Endothelial cell of umbilical vein (primary cell): ENCODE results near the gene TMEM158. TPM values are rescaled to one million over a fixed set of nuclear protein-coding genes. Genes with fewer than 3 reads are reported as not detected.

Source experiments
- BruUV-seq: library from RNA; stranded (reverse); fragments of 400-500 nt; replicated peaks from 2 replicates; lab custom pipeline; 2021; lab: Mats Ljungman, UMichigan
- CTCF ChIA-PET: fragments of 300-600, 350-600 bp; sonication (Branson Sonifier 250); formaldehyde crosslinking; loops from one replicate; lab custom pipeline; 2021; ENCODE audit warnings: antibody characterized with exemption, inconsistent platforms; lab: Charles Lee
- POLR2A ChIA-PET: fragments of 300-600, 350-600 bp; sonication (Branson Sonifier 250); formaldehyde crosslinking; loops from one replicate; lab custom pipeline; 2021; ENCODE audit warnings: antibody characterized with exemption, inconsistent platforms; lab: Charles Lee
- DNase-seq: peaks from one replicate; pipeline ENCODE4 v3.0.0-alpha.2; 2011; ENCODE audit warnings: low read depth, low spot score
- FAIRE-seq: peaks from 2 replicates; lab custom pipeline; 2011; peaks lifted over from hg19 to GRCh38; lab: Jason Lieb, UNC
- H2AFZ ChIP-seq: 2 replicates; pipeline ENCODE4 v1.6.0; 2012; ENCODE audit warnings: low read depth, low read length, control low read depth, inconsistent platforms
- H3K27ac ChIP-seq: 2 replicates; pipeline ENCODE4 v1.5.1; 2011; ENCODE audit warnings: low read depth, mild to moderate bottlenecking, control low read depth, low read length, moderate library complexity; ENCODE audit not compliant: insufficient read depth
- H3K27me3 ChIP-seq, 2 experiments: 2 replicates each; pipeline versions ENCODE4 v1.6.0 to v1.6.1; 2011; ENCODE audit warnings: low read length in 2 of 2, mixed read lengths in 1 of 2; ENCODE audit not compliant: control insufficient read depth in 2 of 2, insufficient read depth in 2 of 2
- H3K36me3 ChIP-seq, 2 experiments: 2 replicates in 1 of 2; 3 replicates in 1 of 2; pipeline ENCODE4 v1.5.1; 2011; ENCODE audit warnings: low read length in 2 of 2, mild to moderate bottlenecking in 1 of 2, moderate library complexity in 1 of 2; ENCODE audit not compliant: control insufficient read depth in 2 of 2, insufficient read depth in 2 of 2; ENCODE audit errors: extremely low read depth in 1 of 2
- H3K4me1 ChIP-seq: 3 replicates; pipeline ENCODE4 v1.5.1; 2011; ENCODE audit warnings: mild to moderate bottlenecking, low read length; ENCODE audit not compliant: control insufficient read depth, insufficient read depth; ENCODE audit errors: extremely low read depth
- H3K4me2 ChIP-seq: 2 replicates; pipeline ENCODE4 v1.6.1; 2011; ENCODE audit warnings: low read length, control low read depth, mixed read lengths; ENCODE audit not compliant: insufficient read depth
- H3K4me3 ChIP-seq, 3 experiments: fragments of 200-600 bp in 1 of 3; sonication (generic), shearing (Covaris generic) in 1 of 3; replicated peaks in 1 of 3; 2 replicates each; pipeline ENCODE4 v1.5.1; 2011 to 2016; ENCODE audit warnings: control low read depth in 3 of 3, low read length in 3 of 3, mild to moderate bottlenecking in 2 of 3, inconsistent platforms in 1 of 3, low read depth in 1 of 3, moderate library complexity in 1 of 3; ENCODE audit not compliant: insufficient read depth in 1 of 3
- H3K79me2 ChIP-seq: 2 replicates; pipeline ENCODE4 v1.6.0; 2012; ENCODE audit warnings: low read length, inconsistent platforms; ENCODE audit not compliant: control insufficient read depth, insufficient read depth
- H3K9ac ChIP-seq: replicated peaks from 2 replicates; pipeline ENCODE3; 2011; ENCODE audit warnings: low read length, control low read depth; ENCODE audit not compliant: insufficient read depth; ENCODE audit errors: extremely low read depth
- H3K9me1 ChIP-seq: replicated peaks from 3 replicates; pipeline ENCODE4 v1.6.0; 2011; ENCODE audit warnings: mild to moderate bottlenecking, low read length; ENCODE audit not compliant: control insufficient read depth, insufficient read depth; ENCODE audit errors: extremely low read depth
- H3K9me3 ChIP-seq: replicated peaks from 2 replicates; pipeline ENCODE4 v1.5.1; 2012; ENCODE audit warnings: low read length, inconsistent platforms; ENCODE audit not compliant: control insufficient read depth, insufficient read depth
- H4K20me1 ChIP-seq: replicated peaks from 2 replicates; pipeline ENCODE3; 2011; ENCODE audit warnings: mild to moderate bottlenecking, low read length; ENCODE audit not compliant: control insufficient read depth, insufficient read depth; ENCODE audit errors: extremely low read depth
- GATA2 ChIP-seq: IDR thresholded peaks from 2 replicates; pipeline ENCODE4 v1.7.0; 2011; ENCODE audit warnings: low read depth, mild to moderate bottlenecking, moderate library complexity, mixed read lengths, low read length; ENCODE audit not compliant: insufficient read length, insufficient read depth
- JUN ChIP-seq: IDR thresholded peaks from 2 replicates; pipeline ENCODE4 v1.6.1; 2011; ENCODE audit warnings: borderline replicate concordance, low read depth; ENCODE audit not compliant: insufficient read length, insufficient read depth
- MAX ChIP-seq: IDR thresholded peaks from 2 replicates; pipeline ENCODE4 v1.6.1; 2011; ENCODE audit not compliant: insufficient read depth, insufficient read length
- POLR2AphosphoS5 ChIP-seq: IDR thresholded peaks from 2 replicates; pipeline ENCODE4 v1.6.1; 2012; ENCODE audit warnings: low read depth, mild to moderate bottlenecking, control low read depth, low read length, moderate library complexity; ENCODE audit not compliant: insufficient read depth
- dilution Hi-C: fragments of 300-500 bp; cut with MboI; formaldehyde crosslinking; loops from one replicate; pipeline ENCODE4 v1.15.0; 2019; ENCODE audit warnings: low sequenced_read_pairs; ENCODE audit not compliant: extremely low pct_ligation_motif_present
- intact Hi-C: fragments of 100-400 bp; cut with micrococcal nuclease; formaldehyde crosslinking; loops from one replicate; pipeline ENCODE4 v1.10.0; 2022
- polyA plus RNA-seq, 4 experiments: library from polyadenylated mRNA; depleted of rRNA in 3 of 4; stranded (reverse) in 3 of 4; unstranded in 1 of 4; fragments of >200 nt; gene quantifications; 2 replicates each; pipeline versions ENCODE4 v1.2.1 to v1.2.3, GENCODE V29; 2011 to 2012; ENCODE audit warnings: missing spikeins in 1 of 4
- total RNA-seq: library from RNA; stranded (reverse); gene quantifications from 2 replicates; pipeline ENCODE4 v1.2.3, GENCODE V29; 2021
- TF ChIP-seq, protein P1 (sequence below), 2 donors: IDR thresholded peaks; 1 replicate in 1 of 2; 2 replicates in 1 of 2; pipeline ENCODE4 v1.5.1; 2011; ENCODE audit warnings: low read length in 2 of 2, mild to moderate bottlenecking in 2 of 2, moderate library complexity in 2 of 2, control low read depth in 1 of 2, inconsistent platforms in 1 of 2, low read depth in 1 of 2; ENCODE audit not compliant: insufficient read depth in 1 of 2; ENCODE audit errors: extremely low read depth in 1 of 2

Gene TMEM158
- total and polyA plus RNA-seq, 2 donors (not counting 3 experiments of a cell fraction or from before 2014, with no cell fraction given): 0.15 to 0.42 TPM

DNA sequence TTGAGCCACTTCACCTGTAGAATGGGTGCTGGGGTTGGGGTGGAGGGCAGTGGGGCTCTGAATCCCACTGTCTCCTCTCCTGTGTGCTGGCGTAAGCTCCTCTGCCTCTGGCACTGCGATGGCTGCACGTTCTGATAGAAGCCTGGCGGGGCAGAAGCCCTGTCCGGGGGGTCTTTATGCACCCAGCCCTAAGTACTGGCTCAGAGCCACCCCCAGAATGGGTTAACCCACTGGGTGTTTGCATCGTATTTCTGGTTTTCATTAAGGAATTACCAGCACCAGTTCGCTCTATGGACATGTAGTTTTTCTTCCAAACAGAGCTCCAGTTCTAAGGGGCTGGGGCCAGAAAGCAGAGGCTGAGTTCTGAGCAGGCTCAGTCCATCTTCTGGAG lies 42.2 kb downstream of the TMEM158 start:
- TF ChIP-seq MAX (no peak), POLR2AphosphoS5 (no peak), GATA2 (no peak), JUN (no peak)
- TF ChIP-seq, protein P1, sequence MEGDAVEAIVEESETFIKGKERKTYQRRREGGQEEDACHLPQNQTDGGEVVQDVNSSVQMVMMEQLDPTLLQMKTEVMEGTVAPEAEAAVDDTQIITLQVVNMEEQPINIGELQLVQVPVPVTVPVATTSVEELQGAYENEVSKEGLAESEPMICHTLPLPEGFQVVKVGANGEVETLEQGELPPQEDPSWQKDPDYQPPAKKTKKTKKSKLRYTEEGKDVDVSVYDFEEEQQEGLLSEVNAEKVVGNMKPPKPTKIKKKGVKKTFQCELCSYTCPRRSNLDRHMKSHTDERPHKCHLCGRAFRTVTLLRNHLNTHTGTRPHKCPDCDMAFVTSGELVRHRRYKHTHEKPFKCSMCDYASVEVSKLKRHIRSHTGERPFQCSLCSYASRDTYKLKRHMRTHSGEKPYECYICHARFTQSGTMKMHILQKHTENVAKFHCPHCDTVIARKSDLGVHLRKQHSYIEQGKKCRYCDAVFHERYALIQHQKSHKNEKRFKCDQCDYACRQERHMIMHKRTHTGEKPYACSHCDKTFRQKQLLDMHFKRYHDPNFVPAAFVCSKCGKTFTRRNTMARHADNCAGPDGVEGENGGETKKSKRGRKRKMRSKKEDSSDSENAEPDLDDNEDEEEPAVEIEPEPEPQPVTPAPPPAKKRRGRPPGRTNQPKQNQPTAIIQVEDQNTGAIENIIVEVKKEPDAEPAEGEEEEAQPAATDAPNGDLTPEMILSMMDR (IDR thresholded peaks at IDR 0.05; ENCODE audit: extremely low read depth in 1 of 2, insufficient read depth in 1 of 2, low read depth in 1 of 2, low read length in 2 of 2): no peak
- Histone ChIP-seq H3K9ac (no peak overlapping the region), H3K27me3 (peaks cover 0 to 2% of the 10 kb centered on the region in 2 experiments), H3K4me2 (no peak overlapping the region), H3K4me1 (no peaks in the 10 kb centered on the region), H3K9me3 (no peaks in the 10 kb centered on the region), H4K20me1 (no peaks in the 10 kb centered on the region), H3K27ac (no peak overlapping the region), H3K36me3 (no peaks in the 10 kb centered on the region), H3K79me2 (no peaks in the 10 kb centered on the region), H3K9me1 (no peaks in the 10 kb centered on the region), H2AFZ (no peak overlapping the region), H3K4me3 (no peak overlapping the region)
- dilution Hi-C loops (no loop called here), intact Hi-C loops (no loop called here)
- no peak for FAIRE-seq
- no TSS peak for BruUV-seq
- CTCF ChIA-PET: interaction anchor here (1.5 kb wide), 1 partner anchor 143 kb away, joined by 8 read pairs; no protein-coding TSS in a partner anchor
- POLR2A ChIA-PET: no interaction called here
- no peak for DNase-seq
